UCSD-AML1 (cell line): ENCODE measurements around the gene DOCK6.

Experiments
- DNase-seq: peaks from one replicate; lab custom pipeline; 2025; ENCODE audit not compliant: unreplicated experiment; lab: John Stamatoyannopoulos, UW

DOCK6 gene

DNA sequence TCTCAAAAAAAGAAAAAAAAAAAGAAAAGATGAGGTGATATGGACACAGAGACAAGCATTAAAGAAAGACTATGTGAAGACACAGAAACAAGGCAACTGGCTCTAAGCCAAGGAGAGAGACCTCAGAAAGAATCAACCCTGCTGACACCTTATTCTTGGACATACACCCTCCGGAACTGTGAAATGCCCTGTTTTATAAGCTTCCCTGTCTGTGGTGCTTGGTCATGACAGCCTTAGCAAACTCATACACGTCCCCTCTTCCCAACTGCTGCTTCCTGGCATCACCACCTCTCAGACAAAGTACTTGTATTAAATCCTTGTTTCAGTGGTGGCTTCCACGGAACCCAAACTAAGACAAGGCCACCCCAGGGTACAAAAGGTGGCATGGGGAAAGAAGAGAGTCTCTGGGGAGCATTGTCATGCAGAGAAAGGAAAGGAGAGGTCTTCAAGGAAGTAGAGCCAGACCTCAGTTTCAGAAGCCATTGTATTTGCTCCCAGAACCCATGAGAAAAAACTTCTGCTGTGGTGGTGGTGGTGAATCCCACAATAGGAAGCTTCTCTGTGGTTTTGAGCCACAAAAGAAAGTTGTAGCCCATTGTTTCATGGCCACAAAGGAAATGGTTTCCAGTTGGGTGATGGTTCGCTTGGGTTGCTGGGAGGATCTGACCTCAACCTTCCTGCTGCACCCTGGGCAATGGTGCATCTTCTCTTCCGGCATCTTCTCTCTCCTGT lies 17.3 kb upstream of the DOCK6 start:
- DNase-seq = peak; percentile 69

DNA sequence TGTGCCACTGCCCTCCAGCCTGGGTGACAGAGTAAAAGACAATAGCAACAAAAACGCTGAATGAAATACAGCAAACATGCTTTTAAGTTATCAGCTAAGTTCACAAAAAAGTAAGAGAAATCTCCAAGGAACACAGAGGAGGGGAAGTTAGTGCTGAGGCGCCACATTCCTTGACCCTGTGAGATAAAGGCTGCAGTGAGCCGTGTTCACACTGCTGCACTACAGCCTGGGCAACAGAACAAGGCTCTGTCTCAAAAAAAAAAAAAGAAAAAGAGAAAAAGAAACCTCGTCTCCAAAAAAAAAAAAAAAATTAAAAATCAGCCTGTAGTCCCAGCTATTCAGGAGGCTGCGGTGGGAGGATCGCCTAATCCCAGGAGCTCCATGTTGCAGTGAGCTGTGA lies 16.3 kb upstream of the DOCK6 start:
- no peak for DNase-seq

DNA sequence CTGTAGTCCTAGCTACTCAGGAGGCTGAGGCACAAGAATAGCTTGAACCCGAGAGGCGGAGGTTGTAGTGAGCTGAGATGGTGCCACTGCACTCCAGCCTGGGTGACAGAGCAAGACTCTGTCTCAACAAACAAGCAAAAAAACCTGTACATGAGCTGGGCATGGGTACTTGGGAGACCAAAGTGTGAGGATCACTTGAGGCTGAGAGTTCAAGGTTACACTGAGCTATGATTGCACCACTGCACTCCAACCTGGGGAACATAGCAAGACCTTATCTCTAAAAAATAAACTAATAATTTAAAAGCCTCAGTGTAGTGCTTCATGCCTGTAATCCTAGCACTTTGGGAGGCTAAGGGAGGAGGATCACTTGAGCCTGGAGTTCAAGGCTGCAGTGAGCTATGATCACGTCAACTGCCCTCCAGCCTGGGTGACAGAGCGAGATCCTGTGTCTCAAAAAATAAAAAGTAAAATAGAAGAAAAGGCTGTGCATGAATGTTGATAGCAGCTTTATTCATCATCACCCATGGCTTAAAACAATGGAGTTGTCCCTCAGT lies 12.3 kb upstream of the DOCK6 start:
- no peak for DNase-seq

DNA sequence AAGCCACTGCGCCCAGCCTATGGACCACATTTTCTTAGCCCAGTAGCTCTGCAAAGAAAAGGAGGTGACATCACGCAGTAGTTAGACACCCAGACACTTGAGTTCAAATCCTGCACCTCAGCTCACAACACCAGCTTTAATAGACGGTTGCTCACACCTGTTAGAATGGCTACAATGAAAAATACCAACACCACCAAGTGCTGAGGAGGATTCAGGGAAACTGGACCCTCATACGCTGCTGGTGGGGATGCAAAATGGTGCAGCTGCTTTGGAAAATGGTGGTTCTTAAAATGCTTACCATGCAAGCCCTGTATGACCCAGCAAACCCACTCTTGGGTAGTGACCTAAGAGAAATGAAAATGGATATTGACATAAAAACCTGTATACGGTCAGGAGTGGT lies 11.7 kb upstream of the DOCK6 start:
- DNase-seq = no peak

DNA sequence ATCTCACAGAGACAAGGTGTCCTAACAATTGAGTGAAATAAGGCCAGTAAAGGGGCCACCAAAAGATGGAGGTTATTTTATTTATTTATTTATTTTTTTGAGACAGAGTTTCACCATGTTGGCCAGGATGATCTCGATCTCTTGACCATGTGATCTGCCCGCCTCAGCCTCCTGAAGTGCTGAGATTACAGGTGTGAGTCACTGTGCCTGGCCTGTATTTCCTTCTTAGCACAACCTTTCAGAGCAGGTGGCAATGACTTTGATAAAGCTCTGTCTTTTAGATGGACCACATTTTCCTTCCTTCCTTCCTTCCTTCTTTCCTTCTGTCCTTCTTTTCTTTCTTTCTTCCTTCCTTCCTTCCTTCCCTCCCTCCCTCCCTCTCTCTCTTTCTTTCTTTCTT lies 11.0 kb upstream of the DOCK6 start:
- DNase-seq = no peak

DNA sequence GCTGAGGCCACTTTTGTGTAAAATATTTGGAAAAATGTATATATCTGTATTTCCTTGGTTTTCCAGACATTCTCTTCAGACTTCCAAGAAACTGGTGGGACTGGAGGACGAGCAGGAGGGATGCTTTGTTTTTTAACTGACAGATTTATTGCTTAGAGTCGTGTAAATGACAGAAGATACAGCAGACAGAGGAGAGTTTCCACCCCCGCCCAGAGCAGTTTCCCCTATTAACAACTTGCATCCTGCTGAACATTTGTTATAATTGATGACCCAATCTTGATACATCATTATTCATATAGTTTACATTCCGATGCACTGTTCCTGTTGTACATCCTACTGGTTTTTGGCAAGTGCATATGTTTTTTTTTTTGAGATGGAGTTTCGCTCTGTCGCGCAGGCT lies 7.1 kb upstream of the DOCK6 start:
- DNase-seq = no peak

DNA sequence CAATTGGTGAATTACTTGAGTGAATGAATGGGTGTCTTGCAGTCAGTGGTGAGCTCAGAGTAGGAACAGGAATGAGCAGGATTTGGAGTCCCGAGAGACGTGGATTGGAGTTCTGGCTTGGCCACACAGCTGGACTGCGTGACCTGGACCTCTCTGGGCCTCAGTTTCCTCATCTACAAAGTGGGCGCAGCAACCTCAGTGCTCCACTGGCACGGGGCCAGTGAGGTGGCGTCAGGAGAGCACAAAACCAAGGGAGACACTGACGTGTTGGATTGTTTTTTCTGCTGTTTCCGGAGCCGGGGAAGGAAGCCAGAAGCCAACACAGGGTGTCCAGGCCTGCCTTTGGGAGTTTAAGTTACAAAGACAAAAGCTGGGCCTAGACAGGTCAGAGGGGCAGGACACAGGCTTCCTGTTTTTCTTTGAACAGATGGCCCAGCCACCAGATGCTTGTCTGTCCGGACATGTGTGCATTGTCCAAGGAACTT lies 6.5 kb upstream of the DOCK6 start:
- peak; percentile 72 for DNase-seq

DNA sequence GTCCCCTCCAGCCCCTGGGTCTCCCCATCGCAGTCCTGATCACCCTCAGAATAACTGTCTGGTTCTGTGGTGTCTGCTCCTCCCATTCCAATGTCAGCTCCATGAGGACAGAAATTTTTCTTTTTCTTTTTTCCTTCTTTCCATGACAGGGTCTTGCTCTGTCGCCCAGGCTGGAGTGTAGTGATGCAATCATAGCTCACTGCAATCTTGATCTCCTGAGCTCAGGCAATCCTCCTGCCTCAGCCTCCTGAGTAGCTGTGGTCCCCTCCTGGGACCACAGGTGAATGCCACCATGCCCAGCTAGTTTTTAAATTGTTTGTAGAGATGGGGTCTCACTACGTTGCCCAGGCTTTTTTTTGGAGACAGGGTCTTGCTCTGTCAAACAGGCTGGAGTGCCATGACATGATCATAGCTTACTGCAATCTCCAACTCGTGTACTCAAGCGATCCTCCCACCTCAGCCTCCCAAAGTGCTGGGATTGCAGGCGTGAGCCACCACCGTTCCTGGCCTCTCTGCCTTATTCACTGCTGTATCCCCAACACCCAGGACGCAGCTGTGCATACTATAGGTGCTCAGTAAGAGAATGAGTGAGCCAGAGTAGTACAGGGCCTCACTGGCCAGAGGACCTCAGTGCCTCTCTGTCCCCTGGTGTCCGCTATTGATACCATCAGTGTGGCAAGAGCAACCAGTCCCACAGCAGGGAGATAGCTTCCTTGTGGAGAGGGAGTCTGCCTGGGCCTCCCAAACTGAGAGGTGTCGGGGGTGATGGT lies 5.2 kb upstream of the DOCK6 start:
- no peak for DNase-seq

DNA sequence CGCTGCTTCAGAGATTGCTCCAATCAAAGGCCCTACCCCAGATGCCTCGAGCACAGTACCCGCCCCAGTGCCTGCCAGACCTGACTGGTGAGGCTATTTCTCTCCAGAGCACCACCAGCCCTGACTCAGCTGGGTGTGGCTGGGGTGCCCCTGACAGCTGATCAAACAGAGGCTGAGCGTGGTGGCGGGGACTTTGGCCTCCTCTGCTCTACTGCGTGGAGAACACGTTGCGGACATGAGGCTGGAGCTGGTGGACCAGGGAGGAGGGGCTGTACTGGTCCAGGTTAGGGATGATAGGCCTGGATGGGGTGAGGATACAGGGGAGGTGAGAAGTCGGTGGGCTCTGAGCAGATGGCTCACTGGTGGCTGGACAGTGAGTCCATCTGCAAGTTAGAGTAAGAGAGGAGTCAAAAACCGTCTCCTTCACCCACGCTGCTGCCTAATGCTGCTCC lies 3.5 kb upstream of the DOCK6 start:
- no peak for DNase-seq

DNA sequence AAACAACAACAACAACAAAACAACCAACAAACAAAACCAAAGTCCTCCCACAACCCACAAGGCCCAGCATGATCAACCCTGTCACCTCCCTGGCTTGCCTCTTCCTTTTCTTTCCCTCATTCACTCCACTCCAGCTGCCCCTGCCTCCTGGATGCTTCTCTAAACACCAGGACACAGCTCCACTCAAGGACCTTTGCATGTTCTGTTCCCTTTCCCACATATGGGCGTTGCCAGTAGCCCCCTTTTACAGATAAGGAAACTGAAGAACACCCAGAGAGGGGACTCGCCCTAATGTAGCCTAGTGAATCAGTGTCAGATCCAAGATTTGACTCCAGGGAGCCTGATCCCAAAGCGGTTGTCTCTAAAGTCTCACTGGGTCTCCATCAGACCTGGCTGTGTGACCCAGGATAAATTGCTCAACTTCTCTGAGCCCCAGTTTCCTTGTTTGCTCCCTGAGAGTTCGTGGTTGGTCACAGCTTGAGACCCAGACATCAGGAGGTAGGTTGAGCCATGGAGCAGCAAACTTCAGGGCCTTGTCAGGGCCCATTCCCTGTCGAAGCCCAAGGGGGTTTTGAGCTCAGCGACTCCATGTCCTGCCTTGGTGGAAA lies 3.0 kb upstream of the DOCK6 start:
- no peak for DNase-seq

DNA sequence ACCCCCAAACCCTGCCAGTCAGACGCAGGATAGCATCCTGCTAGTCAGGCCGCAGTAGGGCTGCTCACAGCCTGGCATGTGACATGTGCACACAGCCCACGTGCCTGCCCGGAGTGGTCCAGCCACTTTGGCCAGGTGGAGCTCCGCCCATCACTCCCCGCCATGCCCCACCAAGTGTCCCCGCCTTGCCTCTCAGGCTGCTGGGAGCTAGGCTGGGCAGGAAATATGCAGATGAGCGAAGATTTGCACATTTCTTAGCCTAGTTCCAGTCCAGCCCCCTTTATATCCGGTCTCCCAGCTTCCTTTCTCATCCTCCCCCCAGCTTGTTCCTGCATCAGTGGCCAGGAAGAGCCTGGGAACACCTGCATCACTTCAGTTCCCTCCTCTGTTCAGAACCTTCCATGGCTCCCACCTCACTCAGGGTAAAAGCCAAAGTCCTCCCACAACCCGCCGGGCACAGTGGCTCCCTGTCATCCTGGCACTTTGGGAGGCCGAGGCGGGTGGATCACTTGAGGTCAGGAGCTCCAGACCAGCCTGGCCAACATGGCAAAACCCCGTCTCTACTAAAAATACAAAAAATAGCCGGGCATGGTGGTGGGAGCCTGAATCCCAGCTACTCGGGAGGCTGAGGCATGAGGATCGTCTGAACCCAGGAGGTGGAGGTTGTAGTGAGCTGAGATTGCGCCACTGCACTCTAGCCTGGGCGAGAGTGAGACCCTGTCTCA lies 2.3 kb upstream of the DOCK6 start:
- peak; percentile 40 for DNase-seq

DNA sequence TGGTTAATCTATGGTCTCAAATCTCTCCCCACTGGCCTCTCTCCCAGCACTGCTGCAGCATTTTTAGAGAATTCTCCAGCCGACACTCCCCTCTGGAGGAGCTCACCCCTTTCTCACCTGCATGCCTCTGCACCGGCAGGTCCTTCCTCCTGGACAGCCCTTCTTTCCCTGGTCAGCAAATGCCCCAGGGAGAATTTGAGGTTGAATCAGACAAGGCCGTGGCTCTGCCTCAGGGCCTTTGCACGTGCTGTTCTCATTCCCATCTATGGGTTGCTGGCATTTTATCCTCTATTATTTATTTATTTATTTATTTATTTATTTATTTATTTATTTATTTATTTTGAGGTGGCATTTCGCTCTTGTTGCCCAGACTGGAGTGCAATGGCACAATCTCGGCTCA lies 1.4 kb upstream of the DOCK6 start:
- DNase-seq = no peak

DNA sequence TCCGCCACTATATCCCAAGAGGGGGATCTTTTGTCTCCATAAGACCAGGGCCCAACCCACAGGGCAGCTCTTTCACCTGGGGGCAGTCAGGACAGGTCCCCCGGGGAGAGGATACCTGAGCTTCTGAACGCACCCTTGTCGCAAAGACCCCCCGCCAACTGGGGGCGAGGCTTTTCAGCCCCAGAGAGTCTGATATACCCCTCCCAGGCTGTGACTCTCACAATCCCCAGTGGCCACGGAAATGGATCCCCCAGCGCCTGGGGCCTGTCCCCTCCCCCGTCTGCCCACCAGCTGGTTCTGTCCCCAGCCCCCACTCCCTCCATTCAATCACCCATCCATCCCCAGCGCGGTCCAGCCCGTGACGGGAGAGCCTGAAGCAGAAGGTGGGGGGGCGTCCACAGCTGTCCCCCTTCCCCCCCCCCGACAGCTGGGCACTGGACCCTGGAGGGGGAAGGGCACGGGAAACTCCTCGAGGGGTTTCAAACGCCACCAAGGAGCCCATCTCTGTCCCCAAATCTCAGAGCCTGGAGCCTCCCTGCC lies 823 bp downstream of the DOCK6 start:
- no peak for DNase-seq

DNA sequence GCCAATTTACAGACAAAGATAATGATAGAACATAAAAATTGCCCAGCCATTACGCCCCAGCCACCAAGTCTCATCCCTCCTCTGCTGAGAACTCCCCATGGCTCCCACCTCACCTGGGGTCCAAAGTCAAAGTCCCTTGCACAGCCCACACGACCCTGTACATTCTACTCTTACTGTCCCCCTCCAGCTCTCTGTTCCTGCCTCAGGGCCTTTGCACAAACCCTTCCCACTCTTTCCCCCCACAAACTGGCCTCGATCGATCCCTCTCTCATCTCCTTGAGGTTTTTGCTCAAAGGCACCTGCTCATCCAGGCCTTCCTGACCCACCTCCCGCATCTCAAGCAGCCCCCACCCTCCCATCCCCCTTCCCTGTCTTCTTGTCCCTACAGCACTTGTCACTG lies 1.3 kb downstream of the DOCK6 start:
- no peak for DNase-seq

DNA sequence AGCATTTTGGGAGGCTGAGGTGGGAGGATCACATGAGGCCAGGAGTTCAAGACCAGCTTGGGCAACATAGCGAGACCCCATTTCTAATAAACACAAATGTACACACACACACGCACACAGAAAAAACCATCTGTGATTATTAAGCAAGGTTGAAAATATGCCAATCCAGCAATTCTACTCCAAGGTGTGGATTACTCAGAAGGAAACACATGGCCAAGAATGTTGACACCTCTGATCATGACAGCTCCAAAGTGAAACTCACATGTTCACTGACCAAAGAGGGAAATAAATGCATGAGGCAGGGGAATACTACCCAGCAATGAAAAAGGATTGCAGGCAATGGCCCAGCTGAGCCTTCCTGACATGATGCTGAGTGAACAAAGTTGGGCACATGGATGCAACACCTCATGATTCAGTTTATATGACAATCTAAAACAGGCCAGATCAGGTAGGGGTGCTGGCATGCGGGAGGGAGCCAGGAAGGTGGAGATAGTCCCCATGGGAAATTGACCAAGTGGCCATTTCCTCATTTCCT lies 4.4 kb downstream of the DOCK6 start:
- DNase-seq = no peak

DNA sequence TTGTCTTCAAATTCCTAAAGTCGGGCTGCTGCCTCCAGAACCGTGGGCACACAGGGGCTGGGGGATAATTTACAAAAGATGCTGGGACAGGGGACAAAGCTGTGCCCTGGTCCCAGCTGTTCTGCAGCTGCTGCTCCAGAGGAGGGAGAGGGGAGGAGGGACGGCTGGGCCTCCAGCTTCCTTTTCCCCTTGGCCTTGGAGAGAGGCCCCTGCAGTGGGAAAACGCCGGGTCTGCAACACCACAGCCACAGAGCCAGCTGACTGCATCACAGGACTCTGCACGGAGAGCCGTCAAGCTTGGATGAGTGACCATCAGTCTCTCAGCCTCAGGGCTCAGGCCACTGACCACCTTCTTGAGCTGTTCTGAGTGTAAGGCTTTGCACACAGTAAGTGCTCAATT lies 6.1 kb downstream of the DOCK6 start:
- peak; percentile 23 for DNase-seq

DNA sequence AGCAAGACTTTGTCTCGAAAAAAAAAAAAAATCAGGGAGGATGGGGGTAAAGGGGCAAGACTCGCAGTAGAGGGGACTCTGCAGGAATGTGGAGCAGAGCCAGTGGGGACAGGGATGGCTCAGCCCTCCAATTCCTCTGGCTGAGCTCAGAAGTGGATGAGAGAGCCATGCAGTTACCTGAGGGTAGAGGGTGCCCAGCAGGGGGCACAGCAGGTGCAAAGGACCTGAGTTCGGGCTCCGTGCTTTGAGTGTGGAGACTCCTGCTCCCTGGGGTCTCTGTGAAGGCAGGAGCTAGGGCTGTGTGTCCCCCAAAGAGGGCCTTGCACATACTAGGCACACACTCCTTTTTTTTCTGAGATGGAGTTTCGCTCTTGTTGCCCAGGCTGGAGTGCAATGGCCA lies 7.7 kb downstream of the DOCK6 start:
- no peak for DNase-seq

DNA sequence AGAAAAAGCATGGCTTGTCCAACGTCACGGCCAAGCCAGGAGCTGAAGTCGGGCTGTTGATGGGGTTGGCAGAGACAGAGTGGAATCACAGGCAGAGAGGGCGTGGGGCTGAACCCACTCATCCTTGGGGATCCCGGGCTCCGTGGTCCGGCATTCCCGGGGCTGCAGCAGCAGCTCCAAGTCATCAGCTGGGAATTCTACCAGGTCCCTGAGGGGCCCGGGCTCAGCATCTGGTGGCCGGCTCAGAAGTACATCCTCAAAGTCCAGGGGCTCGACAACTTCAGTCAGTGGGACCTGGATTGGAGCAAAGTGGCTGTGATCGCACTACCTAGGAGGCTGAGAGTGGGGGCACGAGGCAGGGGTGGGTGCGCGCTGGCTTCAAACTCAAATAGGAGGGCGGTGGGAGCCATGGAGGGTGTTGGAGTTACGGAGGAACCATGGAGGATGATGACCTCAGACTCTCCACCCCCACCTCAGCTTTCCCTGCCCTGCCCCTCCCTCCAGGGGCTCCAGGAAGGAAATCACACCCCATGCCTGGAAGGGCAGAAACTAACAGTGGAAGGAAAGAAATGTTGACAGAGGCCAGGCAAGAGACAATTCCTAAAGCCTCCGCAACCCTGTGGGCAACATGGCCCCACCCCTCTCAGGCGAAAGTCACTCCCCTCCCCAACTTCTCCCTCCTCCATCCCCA lies 9.5 kb downstream of the DOCK6 start:
- DNase-seq = no peak

DNA sequence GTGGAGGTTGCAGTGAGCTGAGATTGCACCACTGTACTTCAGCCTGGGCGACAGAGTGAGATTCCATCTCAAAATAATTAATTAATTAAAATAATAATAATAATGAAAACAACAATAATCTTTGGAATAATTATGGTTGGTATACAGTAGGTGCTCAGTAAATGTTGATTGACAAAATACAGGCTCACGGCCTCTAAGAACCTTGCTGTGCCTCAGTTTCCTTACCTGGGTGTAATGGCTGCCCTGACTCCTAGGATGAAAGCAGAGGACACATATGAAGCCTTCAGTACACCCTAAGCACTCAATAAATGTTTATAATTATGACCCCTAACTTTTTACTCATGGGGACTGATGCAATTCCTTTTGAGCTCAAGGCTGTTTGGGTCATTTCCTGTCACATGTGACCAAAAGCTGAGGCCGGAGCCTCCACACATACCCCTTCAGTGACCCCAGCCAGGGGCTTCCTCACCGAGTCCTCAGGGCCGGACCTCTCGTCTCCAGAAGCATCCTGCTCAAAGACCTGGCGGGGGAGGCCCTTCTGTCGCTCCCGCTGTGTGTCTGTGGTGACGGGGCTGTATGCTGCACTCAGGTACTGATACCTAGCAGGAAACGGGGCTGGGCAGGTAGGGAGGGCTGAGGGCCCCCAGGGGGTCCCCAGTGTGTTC lies 10.5 kb downstream of the DOCK6 start:
- no peak for DNase-seq
